Left kidney (tissue), 2 donors: Measurements from ENCODE around the gene WBP1. TPM values are rescaled to one million over a fixed set of nuclear protein-coding genes. Genes with fewer than 3 reads are reported as not detected.
"Not testable (repeated sequence)": the region's sequence is repeated elsewhere in the genome, so short reads cannot be mapped to it uniquely, and the experiment has no call there.

Experiments
- DNase-seq: peaks from one replicate; pipeline ENCODE4 v3.0.0-alpha.2; 2013
- polyA plus RNA-seq: library from polyadenylated mRNA; unstranded; fragments of 120-200 nt; gene quantifications from one replicate; pipeline ENCODE4 v1.2.1, GENCODE V29; 2013; ENCODE audit not compliant: insufficient read length

WBP1 gene
- polyA plus RNA-seq, 1 donor = 94.7 TPM

DNA sequence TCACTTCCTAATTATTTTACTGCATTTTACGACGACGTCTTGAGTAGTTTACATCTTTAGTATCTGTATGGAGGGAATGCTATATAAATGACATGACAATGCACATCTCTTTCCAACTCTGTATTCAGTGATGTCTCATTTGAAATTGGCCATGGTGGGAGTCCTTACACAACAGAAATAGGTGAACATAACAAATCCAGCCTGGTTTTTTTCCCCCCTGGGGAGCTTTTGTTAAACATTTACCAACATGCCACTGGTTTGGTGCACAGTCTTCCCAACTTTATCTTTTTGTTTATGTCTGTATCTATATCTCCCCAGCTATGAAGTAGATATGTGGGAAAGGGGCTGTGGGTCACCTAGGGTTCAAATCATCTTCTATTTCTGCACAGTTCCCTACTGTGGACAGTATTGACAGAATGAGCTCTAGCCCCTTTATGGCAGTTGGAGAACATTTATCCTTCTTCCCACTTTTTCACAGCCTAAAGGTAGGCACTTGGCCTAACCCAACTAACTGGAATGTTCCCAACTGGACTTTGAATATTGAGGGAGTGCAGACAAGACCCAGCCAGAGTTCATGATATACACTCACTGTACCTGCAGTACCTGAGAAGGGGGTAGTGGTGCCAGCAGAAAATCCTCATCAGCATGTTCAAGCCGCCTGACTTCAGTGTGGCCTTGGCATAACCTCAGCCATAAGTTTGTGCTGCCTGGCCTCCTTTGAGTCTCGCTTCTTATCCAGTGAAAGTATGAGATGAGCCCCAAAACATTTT, 10.8 kb upstream of the WBP1 start:
- DNase-seq = no peak

DNA sequence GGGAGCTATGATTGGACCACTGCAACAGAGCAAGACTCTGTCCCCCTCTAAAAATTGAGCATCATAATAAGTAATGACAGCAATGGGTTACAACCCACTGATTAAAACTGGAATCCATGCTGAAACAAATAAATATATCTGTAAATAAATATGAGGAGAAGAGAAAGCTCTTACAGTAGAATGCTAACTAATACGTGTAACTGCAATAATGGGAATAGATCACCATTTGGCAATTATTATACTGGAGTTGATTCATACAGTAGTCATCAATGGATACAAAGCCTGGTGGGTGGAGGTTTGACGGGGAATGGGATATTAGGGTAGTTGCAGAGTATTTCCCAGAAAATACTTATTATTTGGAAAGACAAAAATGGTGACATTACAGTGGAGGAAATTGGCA, 9.5 kb upstream of the WBP1 start:
- no peak for DNase-seq

GRCh38 chr2:74450570-74451190, 7.6 kb upstream of the WBP1 start:
- DNase-seq = no peak

DNA sequence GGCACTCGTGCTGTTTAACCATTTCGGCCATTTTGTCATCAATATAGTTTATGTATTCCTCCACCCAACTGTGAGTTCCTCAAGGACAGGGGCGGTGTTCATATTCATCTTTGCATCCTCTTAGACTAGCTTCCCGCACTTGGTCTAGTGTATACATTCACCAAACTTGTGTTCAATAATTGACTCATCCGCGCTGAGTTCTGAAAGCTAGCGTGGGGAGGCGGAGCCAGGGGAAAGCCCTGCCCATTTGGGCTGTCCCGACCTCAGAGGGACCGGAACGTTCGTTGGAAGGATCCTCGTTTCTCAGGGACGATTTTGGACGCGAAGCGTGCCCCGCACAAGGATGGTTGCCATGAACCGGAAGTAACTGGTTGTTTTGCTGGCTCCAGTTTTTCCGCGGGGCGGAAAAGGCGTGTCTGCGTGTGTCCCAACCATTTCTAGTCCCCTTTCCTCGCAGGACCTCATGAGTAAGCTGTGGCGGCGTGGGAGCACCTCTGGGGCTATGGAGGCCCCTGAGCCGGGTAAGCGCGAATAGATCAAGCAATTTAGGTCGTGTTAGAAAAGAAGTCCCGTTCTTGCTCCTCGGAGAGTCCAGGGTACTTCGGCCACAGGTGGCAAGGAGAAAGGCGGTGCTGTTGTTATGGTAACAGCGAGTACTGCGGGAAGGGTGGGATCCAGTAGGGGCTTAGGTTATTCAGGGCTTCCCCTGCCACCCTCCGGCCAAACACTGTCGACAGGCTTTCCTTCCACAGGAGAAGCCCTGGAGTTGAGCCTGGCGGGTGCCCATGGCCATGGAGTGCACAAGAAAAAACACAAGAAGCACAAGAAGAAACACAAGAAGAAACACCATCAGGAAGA, 3.4 kb upstream of the WBP1 start, which contains the start of gene INO80B:
TSS of gene INO80B (plus strand) at position 434 of the 858 bp plus-strand sequence. CDS start at position 464, 30 bp downstream.
- DNase-seq = peak; percentile 98

DNA sequence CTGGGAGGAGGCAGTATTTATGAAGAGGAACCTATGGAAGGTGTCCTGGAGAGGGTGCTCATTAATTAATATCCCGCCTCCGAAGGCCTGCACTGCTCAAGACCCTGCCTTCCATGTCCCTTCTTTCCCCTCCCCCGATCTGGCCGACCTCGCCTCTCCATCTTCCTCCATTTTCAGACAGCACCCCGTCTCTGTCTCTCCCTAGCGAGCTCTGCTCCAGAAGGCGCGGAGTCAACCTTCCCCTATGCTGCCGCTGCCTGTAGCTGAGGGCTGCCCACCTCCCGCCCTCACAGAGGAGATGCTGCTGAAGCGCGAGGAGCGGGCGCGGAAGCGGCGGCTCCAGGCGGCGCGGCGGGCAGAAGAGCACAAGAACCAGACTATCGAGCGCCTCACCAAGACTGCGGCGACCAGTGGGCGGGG, 1.1 kb upstream of the WBP1 start:
- no peak for DNase-seq

DNA sequence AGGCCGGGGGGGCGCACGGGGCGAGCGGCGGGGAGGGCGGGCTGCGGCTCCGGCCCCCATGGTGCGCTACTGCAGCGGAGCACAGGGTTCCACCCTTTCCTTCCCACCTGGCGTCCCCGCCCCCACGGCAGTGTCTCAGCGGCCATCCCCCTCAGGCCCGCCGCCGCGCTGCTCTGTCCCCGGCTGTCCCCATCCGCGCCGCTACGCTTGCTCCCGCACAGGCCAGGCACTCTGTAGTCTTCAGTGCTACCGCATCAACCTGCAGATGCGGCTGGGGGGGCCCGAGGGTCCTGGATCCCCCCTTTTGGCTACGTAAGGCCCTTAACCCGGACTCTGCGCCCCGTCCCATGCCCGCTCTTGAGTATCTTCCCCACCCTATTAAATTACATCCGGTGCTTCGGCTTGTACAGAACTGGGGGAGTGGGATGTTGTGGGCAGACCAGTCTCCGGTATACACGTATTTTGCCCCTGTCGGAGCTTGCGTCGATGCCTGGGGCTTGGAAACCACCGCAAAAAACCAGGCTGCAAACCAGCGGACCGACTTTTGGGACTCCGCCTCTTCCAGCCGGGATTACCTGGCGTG, 598 bp upstream of the WBP1 start:
- DNase-seq = no peak

- no peak for DNase-seq
Measured at GRCh38 chr2:74458938-74459363, 713 bp downstream of the WBP1 start.

GRCh38 chr2:74459503-74460118, 1.4 kb downstream of the WBP1 start:
- DNase-seq = not testable (repeated sequence)

DNA sequence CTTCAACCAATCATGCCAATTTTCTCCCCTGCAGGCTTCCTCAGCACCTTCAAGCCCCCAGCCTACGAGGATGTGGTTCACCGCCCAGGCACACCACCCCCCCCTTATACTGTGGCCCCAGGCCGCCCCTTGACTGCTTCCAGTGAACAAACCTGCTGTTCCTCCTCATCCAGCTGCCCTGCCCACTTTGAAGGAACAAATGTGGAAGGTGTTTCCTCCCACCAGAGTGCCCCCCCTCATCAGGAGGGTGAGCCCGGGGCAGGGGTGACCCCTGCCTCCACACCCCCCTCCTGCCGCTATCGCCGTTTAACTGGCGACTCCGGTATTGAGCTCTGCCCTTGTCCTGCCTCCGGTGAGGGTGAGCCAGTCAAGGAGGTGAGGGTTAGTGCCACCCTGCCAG, 1.9 kb downstream of the WBP1 start:
- not testable (repeated sequence) for DNase-seq

- DNase-seq = no peak
Measured at GRCh38 chr2:74461187-74462053, 3.2 kb downstream of the WBP1 start.

GRCh38 chr2:74462054-74462785, 4.0 kb downstream of the WBP1 start:
- no peak for DNase-seq

DNA sequence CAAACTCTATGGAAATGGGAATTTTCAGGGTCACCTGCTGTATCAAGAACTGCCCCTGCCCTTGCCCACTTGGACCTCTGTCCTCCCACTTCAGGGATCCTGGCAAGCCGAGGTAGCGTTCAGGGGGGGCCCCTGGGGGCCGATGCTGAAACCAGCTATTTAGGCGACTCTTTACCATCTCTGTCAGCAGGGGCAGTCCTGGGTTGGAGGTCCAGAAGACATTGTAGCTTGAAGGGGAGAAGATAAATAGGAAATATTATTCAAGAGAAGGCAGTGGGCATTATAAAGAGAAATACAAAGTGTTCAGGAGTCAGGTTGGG, 4.5 kb downstream of the WBP1 start:
- DNase-seq = no peak

DNA sequence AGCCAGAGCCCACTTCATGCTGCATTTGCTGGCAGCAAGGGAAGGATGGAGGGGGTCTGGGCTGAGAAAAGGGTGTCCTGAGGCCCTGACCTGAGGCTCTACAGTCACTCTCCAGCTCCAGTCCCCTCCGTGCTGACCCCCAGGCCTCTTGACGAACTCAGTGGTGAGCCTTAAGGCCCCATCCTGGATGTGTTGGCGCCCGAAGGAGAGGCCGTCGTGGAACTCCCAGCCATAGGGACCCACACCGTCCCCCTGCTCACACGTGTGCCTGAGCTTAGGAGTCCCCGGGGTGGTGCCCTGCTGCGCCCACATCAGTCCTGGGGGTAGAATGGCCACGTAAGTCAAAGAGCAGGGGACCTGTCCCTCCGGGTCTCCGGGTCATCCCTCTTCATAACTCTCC, 6.2 kb downstream of the WBP1 start:
- no peak for DNase-seq

DNA sequence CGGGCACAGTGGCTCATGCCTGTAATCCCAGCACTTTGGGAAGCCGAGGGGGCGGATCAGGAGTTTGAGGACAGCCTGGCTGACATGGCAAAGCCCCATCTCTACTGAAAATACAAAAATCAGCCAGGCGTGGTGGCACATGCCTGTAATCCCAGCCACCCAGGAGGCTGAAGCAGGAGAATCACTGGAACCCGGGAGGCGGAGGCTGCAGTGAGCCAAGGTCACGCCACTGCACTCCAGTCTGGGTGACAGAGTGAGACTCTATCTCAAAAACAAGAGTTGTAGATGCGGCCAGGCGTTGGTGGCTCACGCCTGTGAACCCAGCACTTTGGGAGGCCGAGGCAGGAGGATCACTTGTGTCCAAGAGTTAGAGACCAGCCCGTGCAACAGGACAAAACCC, 12.5 kb downstream of the WBP1 start:
- not testable (repeated sequence) for DNase-seq

GRCh38 chr2:74471332-74472065, 13.3 kb downstream of the WBP1 start:
- DNase-seq = no peak

DNA sequence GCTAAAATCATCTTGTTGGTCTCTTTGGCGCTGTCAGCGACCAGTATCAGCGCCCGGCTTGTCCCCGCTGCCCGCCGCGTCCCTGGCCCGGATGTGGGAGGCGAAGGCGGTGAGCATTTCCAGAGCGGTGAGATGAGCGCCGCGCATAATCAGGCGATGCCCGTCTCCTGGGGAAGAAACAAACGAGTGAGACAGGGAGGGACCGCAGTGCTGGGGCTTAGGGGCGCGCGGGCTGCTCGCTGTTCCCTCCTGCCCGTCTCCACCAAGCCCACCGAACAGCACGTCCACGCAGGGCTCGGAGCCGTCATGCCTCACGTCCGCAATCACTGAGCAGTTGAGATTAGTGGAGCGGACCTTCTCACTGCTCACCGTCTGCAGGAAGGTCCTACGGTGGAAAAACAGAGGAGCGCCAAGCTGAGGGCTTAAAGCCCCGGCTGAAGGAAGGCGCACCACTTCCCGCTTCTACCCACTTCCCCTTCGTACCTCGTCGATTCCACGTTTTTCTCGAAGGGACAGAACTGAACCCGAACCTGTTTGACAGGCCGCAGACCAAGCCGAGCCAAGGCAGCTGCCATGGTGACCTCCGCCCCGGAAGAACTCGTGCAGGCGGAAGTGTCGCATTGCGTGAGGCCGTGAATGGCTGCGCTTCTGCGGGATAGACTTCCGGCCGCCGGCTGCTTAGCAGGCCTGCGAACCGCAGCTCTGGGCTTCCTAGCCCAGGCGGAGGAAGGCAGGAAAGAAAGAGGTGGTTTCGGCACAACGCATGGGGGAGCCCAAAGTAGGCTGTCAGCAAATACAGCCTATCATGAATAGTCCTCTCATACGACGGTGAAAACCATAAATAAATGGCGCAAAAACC, 14.1 kb downstream of the WBP1 start, which contains the start of gene MRPL53:
TSS of gene MRPL53 (minus strand) at position 595 of the 859 bp plus-strand sequence. CDS start at position 575, 20 bp downstream.
- peak; percentile 96 for DNase-seq

GRCh38 chr2:74472945-74473258, 14.7 kb downstream of the WBP1 start:
- DNase-seq = no peak

DNA sequence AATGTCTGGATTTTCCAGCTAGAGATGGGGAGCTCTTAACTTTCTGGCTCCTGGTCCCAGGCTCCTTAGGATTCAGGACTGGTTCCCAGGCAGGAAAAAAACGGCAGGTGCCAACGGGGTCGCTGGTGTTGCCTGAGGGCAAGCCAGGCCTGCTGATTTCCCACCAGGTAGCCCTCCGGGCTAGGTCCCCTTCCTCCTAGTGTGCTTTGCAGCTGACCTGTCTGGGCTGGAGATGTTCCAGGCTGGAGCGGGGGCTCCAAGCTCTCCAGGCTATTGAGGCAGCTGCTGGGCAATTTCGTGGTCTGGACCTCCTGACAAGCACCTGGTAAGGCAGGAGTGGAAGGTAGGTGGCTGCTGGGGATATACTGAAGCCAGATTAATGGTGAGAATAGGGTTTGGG, 16.2 kb downstream of the WBP1 start:
- no peak for DNase-seq

DNA sequence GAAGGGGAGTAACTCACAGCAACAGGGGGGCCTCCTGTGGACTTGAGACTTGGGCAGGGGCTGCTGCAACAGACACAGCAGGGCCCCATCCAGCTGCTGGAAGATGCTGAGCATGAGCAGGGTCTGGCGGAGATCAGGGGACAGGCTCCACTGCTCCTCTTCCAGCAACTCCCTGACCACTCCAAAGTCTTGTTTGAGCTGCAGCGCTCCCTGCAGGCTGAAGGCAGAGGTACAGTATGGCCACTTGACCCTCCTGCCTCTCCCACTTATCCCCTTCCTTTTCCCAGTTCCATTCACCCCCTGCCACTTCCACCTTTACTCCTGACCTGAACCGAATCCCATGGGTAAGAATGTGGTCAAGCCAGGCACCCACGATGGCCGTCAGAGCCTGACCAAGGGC, 16.7 kb downstream of the WBP1 start:
- DNase-seq = no peak
